Measurements from ENCODE around the gene LCLAT1.

GRCh38 chr2:30626397-30626796 lies 179.4 kb downstream of the LCLAT1 start:
- TF ChIP-seq RCOR1 (IDR thresholded peaks at IDR 0.05; ENCODE audit: insufficient replicate concordance, low read length) (no peak), POLR2A (IDR thresholded peaks at IDR 0.05; ENCODE audit: low read depth, low read length) (no peak), RAD21 (IDR thresholded peaks at IDR 0.05; ENCODE audit: low read length) (no peak), CEBPB (IDR thresholded peaks at IDR 0.05; ENCODE audit: low read depth, low read length) (no peak), RFX5 (IDR thresholded peaks at IDR 0.05; ENCODE audit: low read depth, low read length) (no peak)
- TF ChIP-seq, protein P1, sequence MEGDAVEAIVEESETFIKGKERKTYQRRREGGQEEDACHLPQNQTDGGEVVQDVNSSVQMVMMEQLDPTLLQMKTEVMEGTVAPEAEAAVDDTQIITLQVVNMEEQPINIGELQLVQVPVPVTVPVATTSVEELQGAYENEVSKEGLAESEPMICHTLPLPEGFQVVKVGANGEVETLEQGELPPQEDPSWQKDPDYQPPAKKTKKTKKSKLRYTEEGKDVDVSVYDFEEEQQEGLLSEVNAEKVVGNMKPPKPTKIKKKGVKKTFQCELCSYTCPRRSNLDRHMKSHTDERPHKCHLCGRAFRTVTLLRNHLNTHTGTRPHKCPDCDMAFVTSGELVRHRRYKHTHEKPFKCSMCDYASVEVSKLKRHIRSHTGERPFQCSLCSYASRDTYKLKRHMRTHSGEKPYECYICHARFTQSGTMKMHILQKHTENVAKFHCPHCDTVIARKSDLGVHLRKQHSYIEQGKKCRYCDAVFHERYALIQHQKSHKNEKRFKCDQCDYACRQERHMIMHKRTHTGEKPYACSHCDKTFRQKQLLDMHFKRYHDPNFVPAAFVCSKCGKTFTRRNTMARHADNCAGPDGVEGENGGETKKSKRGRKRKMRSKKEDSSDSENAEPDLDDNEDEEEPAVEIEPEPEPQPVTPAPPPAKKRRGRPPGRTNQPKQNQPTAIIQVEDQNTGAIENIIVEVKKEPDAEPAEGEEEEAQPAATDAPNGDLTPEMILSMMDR (conservative IDR thresholded peaks at IDR 0.05; ENCODE audit: low read depth, low read length) = no peak
- TF ChIP-seq, protein P2, sequence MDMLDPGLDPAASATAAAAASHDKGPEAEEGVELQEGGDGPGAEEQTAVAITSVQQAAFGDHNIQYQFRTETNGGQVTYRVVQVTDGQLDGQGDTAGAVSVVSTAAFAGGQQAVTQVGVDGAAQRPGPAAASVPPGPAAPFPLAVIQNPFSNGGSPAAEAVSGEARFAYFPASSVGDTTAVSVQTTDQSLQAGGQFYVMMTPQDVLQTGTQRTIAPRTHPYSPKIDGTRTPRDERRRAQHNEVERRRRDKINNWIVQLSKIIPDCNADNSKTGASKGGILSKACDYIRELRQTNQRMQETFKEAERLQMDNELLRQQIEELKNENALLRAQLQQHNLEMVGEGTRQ (IDR thresholded peaks at IDR 0.05; ENCODE audit: low read depth, low read length) = no peak
